Measurements from ENCODE around the gene TBC1D22A. TPM values are rescaled to one million over a fixed set of nuclear protein-coding genes. Genes with fewer than 3 reads are reported as not detected.

TBC1D22A gene
- total and polyA plus RNA-seq, 2 experiments from 2014 or later = 9.6 to 13.3 TPM

DNA sequence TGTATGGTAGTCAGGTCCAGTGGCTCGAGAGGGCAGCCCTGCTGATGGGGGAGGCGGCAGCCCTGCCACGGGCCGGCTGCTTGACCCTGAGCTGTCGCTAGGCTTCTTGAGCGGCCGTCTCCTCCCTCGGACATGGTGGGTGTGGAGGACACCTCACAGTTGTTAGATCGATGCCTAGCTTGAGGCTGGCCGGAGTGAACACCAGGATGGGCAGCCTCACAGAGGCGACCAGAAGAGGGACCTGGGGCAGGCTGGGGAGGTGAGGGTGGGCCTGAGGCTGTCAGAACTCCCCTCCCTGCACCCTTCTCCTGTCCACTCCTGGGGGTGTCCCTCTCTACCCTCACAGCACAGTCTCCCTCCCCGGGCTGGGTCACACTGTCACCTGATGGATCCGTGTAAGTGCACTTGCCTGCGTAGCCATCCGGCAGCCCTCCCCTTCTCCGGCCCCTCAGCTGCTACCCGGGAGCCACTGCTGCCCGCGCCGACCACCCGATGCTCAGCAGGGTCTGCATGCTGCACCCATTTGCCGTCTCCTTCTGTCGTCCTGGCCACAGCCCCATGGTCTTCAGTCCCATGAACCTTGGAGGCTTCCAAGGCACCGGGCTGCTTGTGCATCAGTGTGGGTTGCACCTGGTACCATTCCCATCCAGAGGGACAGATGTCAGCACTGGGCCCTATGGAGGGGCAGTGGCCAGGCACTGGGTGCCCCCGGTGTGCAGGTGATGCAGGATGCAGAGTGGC lies 394.1 kb downstream of the TBC1D22A start:
- H2AFZ ChIP-seq = no peak overlapping the region
- no peak for DNase-seq (ENCODE audit: low spot score)
- no peak overlapping the region for H3K27ac Mint-ChIP-seq

More for the DNA sequence above, 394.1 kb downstream of the TBC1D22A start:
- H3K4me3 Mint-ChIP-seq = no peak overlapping the region
- no peaks in the 10 kb centered on the region for H3K36me3 Mint-ChIP-seq (ENCODE audit: low read depth)
- no peaks in the 10 kb centered on the region; the same call in 1 of the 2 replicates for H4K20me1 ChIP-seq (replicated peaks; ENCODE audit: insufficient read depth)
- no peaks in the 10 kb centered on the region for H3K36me3 ChIP-seq (ENCODE audit: insufficient read depth)
- H3K4me1 ChIP-seq (ENCODE audit: insufficient read depth) = no peaks in the 10 kb centered on the region
- ATAC-seq = no peak
- H3K4me1 Mint-ChIP-seq = peaks cover 2% of the 10 kb centered on the region; the same call in 1 of the 3 replicates
- TF ChIP-seq EZH2phosphoT487 (IDR thresholded peaks at IDR 0.05; ENCODE audit: unreplicated experiment) = no peak
- TF ChIP-seq JUNB (IDR thresholded peaks at IDR 0.05; ENCODE audit: unreplicated experiment) = no peak
- TF ChIP-seq ZNF114 (CRISPR knock-in tag; IDR thresholded peaks at IDR 0.05) = no peak
- TF ChIP-seq, protein P1, sequence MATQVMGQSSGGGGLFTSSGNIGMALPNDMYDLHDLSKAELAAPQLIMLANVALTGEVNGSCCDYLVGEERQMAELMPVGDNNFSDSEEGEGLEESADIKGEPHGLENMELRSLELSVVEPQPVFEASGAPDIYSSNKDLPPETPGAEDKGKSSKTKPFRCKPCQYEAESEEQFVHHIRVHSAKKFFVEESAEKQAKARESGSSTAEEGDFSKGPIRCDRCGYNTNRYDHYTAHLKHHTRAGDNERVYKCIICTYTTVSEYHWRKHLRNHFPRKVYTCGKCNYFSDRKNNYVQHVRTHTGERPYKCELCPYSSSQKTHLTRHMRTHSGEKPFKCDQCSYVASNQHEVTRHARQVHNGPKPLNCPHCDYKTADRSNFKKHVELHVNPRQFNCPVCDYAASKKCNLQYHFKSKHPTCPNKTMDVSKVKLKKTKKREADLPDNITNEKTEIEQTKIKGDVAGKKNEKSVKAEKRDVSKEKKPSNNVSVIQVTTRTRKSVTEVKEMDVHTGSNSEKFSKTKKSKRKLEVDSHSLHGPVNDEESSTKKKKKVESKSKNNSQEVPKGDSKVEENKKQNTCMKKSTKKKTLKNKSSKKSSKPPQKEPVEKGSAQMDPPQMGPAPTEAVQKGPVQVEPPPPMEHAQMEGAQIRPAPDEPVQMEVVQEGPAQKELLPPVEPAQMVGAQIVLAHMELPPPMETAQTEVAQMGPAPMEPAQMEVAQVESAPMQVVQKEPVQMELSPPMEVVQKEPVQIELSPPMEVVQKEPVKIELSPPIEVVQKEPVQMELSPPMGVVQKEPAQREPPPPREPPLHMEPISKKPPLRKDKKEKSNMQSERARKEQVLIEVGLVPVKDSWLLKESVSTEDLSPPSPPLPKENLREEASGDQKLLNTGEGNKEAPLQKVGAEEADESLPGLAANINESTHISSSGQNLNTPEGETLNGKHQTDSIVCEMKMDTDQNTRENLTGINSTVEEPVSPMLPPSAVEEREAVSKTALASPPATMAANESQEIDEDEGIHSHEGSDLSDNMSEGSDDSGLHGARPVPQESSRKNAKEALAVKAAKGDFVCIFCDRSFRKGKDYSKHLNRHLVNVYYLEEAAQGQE (IDR thresholded peaks at IDR 0.05; ENCODE audit: unreplicated experiment) = no peak
- TF ChIP-seq NANOG (IDR thresholded peaks at IDR 0.05; ENCODE audit: borderline replicate concordance) = no peak
- TF ChIP-seq STAT1 (IDR thresholded peaks at IDR 0.05; ENCODE audit: unreplicated experiment) = no peak
- no peak for TF ChIP-seq POLR2AphosphoS5 (IDR thresholded peaks at IDR 0.05; ENCODE audit: low read depth)
- no peak for TF ChIP-seq CREB1 (CRISPR knock-in tag; IDR thresholded peaks at IDR 0.05; ENCODE audit: low read depth)
- TF ChIP-seq, protein P2, sequence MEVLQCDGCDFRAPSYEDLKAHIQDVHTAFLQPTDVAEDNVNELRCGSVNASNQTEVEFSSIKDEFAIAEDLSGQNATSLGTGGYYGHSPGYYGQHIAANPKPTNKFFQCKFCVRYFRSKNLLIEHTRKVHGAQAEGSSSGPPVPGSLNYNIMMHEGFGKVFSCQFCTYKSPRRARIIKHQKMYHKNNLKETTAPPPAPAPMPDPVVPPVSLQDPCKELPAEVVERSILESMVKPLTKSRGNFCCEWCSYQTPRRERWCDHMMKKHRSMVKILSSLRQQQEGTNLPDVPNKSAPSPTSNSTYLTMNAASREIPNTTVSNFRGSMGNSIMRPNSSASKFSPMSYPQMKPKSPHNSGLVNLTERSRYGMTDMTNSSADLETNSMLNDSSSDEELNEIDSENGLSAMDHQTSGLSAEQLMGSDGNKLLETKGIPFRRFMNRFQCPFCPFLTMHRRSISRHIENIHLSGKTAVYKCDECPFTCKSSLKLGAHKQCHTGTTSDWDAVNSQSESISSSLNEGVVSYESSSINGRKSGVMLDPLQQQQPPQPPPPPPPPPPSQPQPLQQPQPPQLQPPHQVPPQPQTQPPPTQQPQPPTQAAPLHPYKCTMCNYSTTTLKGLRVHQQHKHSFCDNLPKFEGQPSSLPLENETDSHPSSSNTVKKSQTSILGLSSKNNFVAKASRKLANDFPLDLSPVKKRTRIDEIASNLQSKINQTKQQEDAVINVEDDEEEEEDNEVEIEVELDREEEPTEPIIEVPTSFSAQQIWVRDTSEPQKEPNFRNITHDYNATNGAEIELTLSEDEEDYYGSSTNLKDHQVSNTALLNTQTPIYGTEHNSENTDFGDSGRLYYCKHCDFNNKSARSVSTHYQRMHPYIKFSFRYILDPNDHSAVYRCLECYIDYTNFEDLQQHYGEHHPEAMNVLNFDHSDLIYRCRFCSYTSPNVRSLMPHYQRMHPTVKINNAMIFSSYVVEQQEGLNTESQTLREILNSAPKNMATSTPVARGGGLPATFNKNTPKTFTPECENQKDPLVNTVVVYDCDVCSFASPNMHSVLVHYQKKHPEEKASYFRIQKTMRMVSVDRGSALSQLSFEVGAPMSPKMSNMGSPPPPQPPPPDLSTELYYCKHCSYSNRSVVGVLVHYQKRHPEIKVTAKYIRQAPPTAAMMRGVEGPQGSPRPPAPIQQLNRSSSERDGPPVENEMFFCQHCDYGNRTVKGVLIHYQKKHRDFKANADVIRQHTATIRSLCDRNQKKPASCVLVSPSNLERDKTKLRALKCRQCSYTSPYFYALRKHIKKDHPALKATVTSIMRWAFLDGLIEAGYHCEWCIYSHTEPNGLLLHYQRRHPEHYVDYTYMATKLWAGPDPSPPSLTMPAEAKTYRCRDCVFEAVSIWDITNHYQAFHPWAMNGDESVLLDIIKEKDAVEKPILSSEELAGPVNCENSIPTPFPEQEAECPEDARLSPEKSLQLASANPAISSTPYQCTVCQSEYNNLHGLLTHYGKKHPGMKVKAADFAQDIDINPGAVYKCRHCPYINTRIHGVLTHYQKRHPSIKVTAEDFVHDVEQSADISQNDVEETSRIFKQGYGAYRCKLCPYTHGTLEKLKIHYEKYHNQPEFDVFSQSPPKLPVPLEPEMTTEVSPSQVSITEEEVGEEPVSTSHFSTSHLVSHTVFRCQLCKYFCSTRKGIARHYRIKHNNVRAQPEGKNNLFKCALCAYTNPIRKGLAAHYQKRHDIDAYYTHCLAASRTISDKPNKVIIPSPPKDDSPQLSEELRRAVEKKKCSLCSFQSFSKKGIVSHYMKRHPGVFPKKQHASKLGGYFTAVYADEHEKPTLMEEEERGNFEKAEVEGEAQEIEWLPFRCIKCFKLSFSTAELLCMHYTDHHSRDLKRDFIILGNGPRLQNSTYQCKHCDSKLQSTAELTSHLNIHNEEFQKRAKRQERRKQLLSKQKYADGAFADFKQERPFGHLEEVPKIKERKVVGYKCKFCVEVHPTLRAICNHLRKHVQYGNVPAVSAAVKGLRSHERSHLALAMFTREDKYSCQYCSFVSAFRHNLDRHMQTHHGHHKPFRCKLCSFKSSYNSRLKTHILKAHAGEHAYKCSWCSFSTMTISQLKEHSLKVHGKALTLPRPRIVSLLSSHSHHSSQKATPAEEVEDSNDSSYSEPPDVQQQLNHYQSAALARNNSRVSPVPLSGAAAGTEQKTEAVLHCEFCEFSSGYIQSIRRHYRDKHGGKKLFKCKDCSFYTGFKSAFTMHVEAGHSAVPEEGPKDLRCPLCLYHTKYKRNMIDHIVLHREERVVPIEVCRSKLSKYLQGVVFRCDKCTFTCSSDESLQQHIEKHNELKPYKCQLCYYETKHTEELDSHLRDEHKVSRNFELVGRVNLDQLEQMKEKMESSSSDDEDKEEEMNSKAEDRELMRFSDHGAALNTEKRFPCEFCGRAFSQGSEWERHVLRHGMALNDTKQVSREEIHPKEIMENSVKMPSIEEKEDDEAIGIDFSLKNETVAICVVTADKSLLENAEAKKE (CRISPR knock-in tag; IDR thresholded peaks at IDR 0.05) = no peak
- no peaks in the 10 kb centered on the region for H3K9me2 ChIP-seq (ENCODE audit: insufficient read depth)
- H3K4me3 ChIP-seq = no peak overlapping the region
- peaks cover 7% of the 10 kb centered on the region for H3K27me3 Mint-ChIP-seq (ENCODE audit: insufficient read depth, low read depth, poor library complexity)
- no peak overlapping the region for H3K4me2 ChIP-seq
- H3K27ac ChIP-seq (ENCODE audit: low read depth) = no peak overlapping the region
- no peaks in the 10 kb centered on the region for H3F3A ChIP-seq (replicated peaks; ENCODE audit: low read depth)
- H3K27me3 ChIP-seq (ENCODE audit: insufficient read depth) = no peaks in the 10 kb centered on the region
- no peaks in the 10 kb centered on the region for H3K79me2 ChIP-seq (replicated peaks; ENCODE audit: insufficient read depth)
- no peaks in the 10 kb centered on the region; the same call in 2 of the 3 replicates for H3K9me3 Mint-ChIP-seq
